ENCODE measurements around the gene MXI1. TPM values are rescaled to one million over a fixed set of nuclear protein-coding genes. Genes with fewer than 3 reads are reported as not detected.

Gene MXI1
- total RNA-seq, 2 experiments from 2014 or later: 24.4 to 27.5 TPM

DNA sequence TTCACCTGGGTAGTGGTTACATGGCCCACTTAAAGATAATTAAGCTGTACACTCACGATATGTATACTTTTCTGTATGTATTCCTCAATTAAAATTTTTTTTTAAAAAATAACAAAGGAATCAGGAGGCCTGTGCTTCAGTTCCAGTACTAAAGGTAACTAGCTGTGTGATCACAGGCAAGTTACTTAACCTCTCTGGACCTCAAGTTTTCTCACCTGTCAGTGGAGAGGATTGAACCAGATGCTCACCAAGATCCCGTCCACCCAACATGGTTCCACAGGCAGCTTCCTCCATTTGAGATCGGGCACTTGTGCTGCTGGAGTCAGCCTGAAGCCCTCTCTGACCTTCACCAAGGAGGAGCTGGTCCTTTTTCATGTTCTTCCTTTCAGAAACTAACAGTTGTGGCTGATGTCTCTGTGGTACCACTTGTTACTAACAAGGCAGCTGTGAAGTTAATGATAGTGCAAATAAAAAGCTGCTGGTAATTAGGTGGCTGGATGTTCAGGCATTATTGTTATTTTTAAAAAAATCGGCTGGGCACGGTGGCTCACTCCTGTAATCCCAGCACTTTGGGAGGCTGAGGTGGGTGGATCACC, 126.8 kb downstream of the MXI1 start:
- H3K4me1 Mint-ChIP-seq (ENCODE audit: low read depth): peaks cover 7% of the 10 kb centered on the region
- peaks cover 9% of the 10 kb centered on the region for H3K36me3 Mint-ChIP-seq (ENCODE audit: low read depth)
- DNase-seq: no peak
- no peaks in the 10 kb centered on the region for H3K27me3 Mint-ChIP-seq (ENCODE audit: low read depth)
- H3K9me3 Mint-ChIP-seq: peaks cover 10% of the 10 kb centered on the region
- intact Hi-C loops (cut with micrococcal nuclease): no loop called here
- H3K27ac Mint-ChIP-seq: no peak overlapping the region
- CTCF ChIA-PET: interaction anchor here (0.7 to 2.5 kb wide), 5 partner anchors 11 to 80 kb away, joined by 3 to 7 read pairs (median 5); no protein-coding TSS in a partner anchor
- H3K4me3 Mint-ChIP-seq: no peak overlapping the region

DNA sequence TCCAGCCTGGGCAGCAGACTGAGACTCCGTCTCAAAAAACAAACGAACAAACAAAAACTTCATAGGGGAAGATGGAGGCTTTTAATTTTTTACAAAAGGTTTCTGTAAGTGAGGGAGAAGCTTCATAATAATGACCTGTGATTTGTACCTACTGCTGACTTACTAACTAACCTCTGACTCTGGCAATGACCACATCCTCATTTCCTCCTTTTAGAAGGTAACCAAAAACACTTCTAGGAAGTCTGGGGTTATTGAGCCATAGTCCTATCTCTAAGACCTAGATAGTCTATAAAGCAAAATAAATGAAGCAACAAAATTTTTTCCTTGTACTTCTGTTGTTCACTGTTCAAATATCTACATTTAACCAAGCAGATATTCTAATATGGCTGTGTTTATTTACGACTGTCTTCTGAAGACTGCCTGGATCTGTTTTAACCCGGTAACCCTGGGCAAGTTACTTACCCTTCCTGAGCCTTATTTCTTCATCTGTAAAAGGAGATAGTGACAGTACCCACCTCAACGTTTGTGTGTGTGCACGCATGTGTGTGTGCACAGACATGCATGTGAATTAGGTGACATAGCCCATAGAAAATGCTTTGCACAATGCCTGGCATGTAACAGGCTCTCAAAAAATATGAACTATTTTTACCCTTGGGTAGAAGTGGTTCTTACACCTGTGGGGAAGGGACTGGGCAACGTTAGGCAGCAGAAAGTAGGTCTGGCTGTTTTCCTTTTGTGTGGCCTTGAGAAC, 128.1 kb downstream of the MXI1 start:
- CTCF ChIA-PET: interaction anchor here (1.1 to 2.5 kb wide), 3 partner anchors 10 to 21 kb away, joined by 4 to 7 read pairs (median 5); no protein-coding TSS in a partner anchor
- intact Hi-C loops (cut with micrococcal nuclease): no loop called here
- no peaks in the 10 kb centered on the region for H3K27me3 Mint-ChIP-seq (ENCODE audit: low read depth)
- H3K36me3 Mint-ChIP-seq (ENCODE audit: low read depth): peaks cover 6% of the 10 kb centered on the region
- H3K4me3 Mint-ChIP-seq: no peak overlapping the region
- H3K9me3 Mint-ChIP-seq: peaks cover 7% of the 10 kb centered on the region
- no peak overlapping the region for H3K27ac Mint-ChIP-seq
- DNase-seq: no peak
- H3K4me1 Mint-ChIP-seq (ENCODE audit: low read depth): peaks cover 7% of the 10 kb centered on the region

DNA sequence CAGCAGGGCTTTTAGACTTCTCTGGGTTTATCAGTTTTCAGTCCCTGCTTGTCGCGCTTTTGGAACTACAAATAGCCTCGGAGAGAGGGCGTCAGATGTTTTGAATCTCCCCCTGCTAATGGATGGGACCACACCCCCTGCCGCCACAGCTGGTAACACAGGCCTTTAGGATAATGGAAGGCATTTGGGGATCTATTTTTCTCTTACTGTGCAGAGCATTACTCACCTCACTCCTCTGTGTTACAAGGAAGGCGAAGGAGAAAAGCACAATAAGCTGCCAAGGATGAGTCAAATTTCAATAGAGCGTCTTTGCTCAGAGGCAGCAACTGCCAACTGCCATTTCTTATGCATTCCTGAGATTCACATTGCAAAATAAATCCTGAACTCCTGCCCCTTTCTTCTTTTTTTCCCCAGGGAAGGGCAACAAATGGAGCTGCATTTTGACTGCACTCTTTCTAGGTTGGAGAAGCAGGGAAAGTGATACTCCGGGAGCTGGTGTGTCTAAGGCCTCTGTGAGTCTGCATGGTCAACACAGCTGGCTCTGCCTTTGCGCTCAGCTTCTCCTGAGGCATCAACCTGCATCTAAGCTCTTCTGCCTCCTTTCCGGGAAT, 128.8 kb downstream of the MXI1 start:
- peaks cover 7% of the 10 kb centered on the region for H3K4me1 Mint-ChIP-seq (ENCODE audit: low read depth)
- H3K36me3 Mint-ChIP-seq (ENCODE audit: low read depth): no peaks in the 10 kb centered on the region
- DNase-seq: no peak
- no peaks in the 10 kb centered on the region for H3K27me3 Mint-ChIP-seq (ENCODE audit: low read depth)
- H3K27ac Mint-ChIP-seq: no peak overlapping the region
- intact Hi-C loops (cut with micrococcal nuclease): no loop called here
- no peak overlapping the region for H3K4me3 Mint-ChIP-seq
- CTCF ChIA-PET: interaction anchor here (0.9 to 1.7 kb wide), 4 partner anchors 9 to 210 kb away, joined by 4 to 5 read pairs (median 4); no protein-coding TSS in a partner anchor
- H3K9me3 Mint-ChIP-seq: no peaks in the 10 kb centered on the region

Other genes starting within 250 kb of the MXI1 start
- gene ADD3, start 199.6 kb upstream of the MXI1 start, total RNA-seq: 10 to 100 TPM; 85.2 to 85.8 TPM
- gene SMNDC1, start 97.3 kb downstream of the MXI1 start, total RNA-seq: 10 to 100 TPM; 42.4 to 46.2 TPM